ENCODE data around the gene SLC30A2.

DNA sequence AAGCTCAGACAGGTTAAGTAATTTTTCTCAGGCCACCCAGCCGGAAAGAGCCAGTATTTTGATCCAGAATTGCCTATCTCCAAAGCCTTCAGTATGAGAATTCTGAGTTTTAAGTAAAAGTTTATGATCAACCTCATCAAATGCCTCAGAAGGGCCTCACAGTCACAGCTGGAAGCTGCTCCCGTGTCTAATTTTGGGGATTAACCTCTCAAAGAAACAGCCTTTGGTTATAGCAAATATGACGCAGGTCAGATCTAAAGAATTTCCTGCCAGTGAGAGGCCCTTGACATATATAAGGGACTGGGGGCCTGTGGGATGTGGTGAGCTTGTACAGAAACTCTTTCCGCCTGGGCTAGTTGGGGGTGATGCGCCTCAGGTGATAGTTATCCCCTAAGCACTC lies 22.1 kb downstream of the SLC30A2 start:
- TF ChIP-seq CBX3 (IDR thresholded peaks at IDR 0.05; ENCODE audit: low read depth) (no peak), CEBPB (IDR thresholded peaks at IDR 0.05; ENCODE audit: low read depth) (no peak), EZH2 (IDR thresholded peaks at IDR 0.05) (no peak), ZNF274 (IDR thresholded peaks at IDR 0.05; ENCODE audit: low read depth, low read length) (no peak), POLR2AphosphoS5 (IDR thresholded peaks at IDR 0.05; ENCODE audit: low read depth, low read length) (no peak), RAD21 (IDR thresholded peaks at IDR 0.05; ENCODE audit: low read depth) (no peak), EZH2phosphoT487 (IDR thresholded peaks at IDR 0.05; ENCODE audit: borderline replicate concordance) (no peak), SP1 (IDR thresholded peaks at IDR 0.05; ENCODE audit: low read depth) (no peak)
- TF ChIP-seq, protein P1, sequence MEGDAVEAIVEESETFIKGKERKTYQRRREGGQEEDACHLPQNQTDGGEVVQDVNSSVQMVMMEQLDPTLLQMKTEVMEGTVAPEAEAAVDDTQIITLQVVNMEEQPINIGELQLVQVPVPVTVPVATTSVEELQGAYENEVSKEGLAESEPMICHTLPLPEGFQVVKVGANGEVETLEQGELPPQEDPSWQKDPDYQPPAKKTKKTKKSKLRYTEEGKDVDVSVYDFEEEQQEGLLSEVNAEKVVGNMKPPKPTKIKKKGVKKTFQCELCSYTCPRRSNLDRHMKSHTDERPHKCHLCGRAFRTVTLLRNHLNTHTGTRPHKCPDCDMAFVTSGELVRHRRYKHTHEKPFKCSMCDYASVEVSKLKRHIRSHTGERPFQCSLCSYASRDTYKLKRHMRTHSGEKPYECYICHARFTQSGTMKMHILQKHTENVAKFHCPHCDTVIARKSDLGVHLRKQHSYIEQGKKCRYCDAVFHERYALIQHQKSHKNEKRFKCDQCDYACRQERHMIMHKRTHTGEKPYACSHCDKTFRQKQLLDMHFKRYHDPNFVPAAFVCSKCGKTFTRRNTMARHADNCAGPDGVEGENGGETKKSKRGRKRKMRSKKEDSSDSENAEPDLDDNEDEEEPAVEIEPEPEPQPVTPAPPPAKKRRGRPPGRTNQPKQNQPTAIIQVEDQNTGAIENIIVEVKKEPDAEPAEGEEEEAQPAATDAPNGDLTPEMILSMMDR (IDR thresholded peaks at IDR 0.05 in 2 of 3, conservative IDR thresholded peaks at IDR 0.05 in 1 of 3; ENCODE audit: borderline replicate concordance in 1 of 3, insufficient read depth in 1 of 3, low read depth in 2 of 3, low read length in 2 of 3), result no peak
- TF ChIP-seq, protein P2, sequence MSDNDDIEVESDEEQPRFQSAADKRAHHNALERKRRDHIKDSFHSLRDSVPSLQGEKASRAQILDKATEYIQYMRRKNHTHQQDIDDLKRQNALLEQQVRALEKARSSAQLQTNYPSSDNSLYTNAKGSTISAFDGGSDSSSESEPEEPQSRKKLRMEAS (IDR thresholded peaks at IDR 0.05), result no peak
- TF ChIP-seq, protein P3, sequence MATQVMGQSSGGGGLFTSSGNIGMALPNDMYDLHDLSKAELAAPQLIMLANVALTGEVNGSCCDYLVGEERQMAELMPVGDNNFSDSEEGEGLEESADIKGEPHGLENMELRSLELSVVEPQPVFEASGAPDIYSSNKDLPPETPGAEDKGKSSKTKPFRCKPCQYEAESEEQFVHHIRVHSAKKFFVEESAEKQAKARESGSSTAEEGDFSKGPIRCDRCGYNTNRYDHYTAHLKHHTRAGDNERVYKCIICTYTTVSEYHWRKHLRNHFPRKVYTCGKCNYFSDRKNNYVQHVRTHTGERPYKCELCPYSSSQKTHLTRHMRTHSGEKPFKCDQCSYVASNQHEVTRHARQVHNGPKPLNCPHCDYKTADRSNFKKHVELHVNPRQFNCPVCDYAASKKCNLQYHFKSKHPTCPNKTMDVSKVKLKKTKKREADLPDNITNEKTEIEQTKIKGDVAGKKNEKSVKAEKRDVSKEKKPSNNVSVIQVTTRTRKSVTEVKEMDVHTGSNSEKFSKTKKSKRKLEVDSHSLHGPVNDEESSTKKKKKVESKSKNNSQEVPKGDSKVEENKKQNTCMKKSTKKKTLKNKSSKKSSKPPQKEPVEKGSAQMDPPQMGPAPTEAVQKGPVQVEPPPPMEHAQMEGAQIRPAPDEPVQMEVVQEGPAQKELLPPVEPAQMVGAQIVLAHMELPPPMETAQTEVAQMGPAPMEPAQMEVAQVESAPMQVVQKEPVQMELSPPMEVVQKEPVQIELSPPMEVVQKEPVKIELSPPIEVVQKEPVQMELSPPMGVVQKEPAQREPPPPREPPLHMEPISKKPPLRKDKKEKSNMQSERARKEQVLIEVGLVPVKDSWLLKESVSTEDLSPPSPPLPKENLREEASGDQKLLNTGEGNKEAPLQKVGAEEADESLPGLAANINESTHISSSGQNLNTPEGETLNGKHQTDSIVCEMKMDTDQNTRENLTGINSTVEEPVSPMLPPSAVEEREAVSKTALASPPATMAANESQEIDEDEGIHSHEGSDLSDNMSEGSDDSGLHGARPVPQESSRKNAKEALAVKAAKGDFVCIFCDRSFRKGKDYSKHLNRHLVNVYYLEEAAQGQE (IDR thresholded peaks at IDR 0.05; ENCODE audit: low read depth), result no peak
